Activated CD4-positive, alpha-beta T cell treated with anti-CD3 and anti-CD28 coated beads, Interleukin-2, Interleukin-6, amounts not matched to agents 100 ng/mL and 50 ng/mL, durations not matched to agents 16 hours and 8 hours (primary cell): ENCODE data around the gene ABI1.
"Not testable (repeated sequence)": the region's sequence is repeated elsewhere in the genome, so short reads cannot be mapped to it uniquely, and the experiment has no call there.

Source experiments
- DNase-seq: peaks from one replicate; pipeline ENCODE4 v3.0.0-alpha.2; 2020

Gene ABI1

GRCh38 chr10:26804418-26805393 lies 56.1 kb downstream of the ABI1 start:
- DNase-seq: no peak

DNA sequence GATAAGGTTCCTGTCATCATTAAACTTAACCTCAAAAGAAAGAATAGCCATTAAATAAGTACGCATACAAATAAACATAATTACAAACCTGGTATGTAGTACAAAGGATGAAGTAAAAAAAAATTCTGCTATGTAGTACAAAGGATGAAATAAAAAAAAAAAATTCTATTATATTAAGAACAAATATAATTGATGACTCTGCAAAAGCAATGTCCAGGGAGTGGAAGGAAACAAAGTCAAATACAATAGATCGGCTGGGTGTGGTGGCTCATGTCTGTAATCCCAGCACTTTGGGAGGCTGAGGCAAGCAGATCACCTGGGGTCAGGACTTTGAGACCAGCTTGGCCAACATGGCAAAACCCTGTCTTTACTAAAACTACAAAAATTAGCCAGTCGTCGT lies 56.9 kb downstream of the ABI1 start:
- no peak for DNase-seq

DNA sequence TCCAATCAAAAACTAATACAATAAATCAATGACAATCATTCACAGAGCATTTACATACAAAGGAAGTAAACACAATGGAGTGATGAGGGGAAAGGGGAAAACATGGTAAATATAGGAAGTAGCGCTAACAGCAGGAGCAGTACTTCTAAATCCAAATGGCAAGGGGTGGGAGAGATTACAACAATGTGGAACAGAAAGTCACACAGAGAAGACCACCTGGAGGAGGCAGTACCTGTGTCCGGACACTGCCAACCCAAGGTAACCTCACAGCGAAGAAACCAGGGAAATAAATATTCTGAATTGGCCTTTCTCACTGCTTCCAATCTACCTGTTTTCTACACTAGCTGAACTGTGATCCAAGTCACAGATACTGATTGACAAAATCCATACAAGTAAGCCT lies 58.2 kb downstream of the ABI1 start:
- no peak for DNase-seq

DNA sequence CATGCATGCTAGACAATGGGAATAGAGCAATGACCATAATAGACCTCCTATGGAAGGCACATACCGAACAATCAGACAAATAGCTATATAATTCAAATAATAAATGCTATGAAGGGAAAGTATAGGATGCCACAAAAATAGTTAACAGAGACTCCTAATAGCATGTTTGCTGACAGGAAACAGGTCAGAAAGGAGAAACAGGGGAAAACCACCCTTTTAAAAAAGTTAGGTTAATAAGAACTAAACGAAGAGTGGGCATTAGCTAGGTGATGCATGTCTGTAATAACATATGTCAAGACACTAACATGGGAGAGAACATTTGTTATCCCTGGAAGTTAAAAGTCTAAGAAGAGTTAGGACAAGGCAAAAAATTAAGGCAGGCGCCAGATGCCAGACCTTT lies 58.9 kb downstream of the ABI1 start:
- no peak for DNase-seq

- no peak for DNase-seq
Measured at GRCh38 chr10:26801274-26801673, 59.5 kb downstream of the ABI1 start.

GRCh38 chr10:26800468-26800867 lies 60.3 kb downstream of the ABI1 start:
- no peak for DNase-seq

- no peak for DNase-seq
Measured at GRCh38 chr10:26799342-26799741, 61.4 kb downstream of the ABI1 start.

- DNase-seq: no peak
Measured at GRCh38 chr10:26798298-26798697, 62.5 kb downstream of the ABI1 start.

DNA sequence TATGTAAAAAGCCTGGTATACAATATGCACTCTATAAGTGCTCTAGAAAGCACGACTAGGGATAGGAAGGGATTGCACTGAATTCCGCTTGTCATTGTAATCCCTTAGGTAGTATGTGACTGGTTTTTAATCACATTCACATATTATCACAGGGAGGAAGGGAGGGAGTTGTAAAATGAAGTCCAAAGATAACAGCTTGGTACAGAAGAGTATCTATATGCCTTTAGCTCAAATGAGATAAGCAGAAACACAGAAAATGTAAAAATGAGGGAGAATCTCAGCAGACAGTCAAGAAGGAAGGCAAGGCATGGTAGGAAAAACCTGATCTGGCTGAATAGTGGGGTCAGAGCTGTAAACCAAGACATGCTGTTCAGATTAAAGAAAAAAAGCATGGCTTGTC lies 63.4 kb downstream of the ABI1 start:
- DNase-seq: no peak

DNA sequence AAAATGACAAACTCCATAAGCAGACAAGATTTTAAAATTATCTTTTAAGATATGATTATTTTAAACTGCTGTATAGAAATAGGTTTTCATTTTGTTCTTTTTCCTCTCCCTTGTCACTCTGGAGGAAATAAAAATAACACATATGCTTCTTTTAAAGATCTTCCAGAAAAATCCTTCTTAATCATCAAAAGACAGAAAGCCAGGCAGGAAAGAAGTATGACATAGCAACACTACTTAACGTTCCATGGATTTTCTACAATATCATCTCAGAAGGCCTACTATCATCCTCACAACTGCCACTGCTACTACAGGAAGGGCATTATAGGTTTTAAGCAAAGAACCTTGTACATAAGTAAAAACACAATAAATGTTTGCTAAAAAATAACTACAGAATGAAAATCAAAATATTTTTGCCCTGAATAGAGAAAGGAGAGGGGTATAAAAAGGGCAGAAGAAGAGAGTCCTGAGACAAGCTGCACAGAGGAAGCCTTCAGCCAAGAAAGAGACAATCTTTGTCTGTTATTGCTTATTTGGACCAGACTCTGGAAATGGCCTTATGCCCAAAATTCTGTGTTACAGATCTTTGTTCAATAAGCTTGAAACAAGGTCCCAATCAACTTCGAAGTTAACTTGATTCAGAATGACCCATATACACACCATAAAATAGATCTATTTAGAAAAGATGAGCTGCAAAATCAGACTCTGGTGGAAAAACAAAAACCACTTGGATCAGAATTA lies 67.8 kb downstream of the ABI1 start:
- DNase-seq: no peak

DNA sequence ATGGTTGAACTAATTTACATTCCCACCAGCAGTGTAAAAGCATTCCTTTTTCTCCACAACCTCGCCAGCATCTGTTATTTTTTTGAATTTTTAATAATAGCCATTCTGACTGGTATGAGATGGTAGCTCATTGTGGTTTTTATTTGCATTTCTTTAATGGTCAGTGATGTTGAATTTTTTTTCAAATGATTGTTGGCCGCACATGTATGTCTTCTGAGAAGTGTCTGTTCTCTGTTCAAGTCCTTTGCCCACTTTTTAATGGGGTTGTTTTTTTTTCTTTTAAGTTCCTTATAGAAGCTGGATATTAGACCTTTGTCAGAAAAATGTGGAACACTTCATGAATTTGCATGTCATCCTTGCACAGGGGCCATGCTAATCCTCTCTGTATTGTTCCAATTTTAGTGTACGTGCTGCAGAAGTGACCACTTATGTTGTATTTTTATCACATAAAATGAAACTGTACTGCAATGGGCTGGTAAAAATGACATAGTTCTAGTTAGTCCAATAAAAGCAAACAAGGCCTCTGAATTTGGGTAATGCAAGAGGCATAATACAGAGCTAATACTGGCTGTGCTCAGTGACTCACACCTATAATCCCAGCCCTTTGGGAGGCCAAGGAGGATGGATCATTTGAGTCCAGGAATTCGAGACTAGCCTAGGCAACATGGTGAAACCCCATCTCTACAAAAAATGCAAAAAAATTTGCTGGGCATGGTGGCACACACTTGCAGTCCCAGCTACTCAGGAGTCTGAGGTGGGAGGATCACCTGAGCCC lies 70.3 kb downstream of the ABI1 start:
- no peak for DNase-seq

DNA sequence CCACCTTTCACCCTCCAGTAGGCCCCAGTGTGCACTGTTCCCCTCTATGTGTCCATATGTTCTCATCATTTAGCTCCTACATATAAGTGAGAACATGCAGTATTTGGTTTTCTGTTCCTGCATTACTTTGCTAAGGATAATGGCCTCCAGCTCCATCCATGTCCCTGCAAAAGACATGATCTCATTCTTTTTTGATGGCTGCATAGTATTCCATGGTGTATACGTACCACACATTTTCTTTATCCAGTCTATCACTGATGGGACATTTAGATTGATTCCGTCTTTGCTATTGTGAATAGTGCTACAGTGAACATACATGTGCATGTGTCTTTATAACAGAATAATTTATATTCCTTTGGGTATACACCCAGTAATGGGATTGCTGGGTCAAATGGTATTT lies 71.0 kb downstream of the ABI1 start:
- DNase-seq: not testable (repeated sequence)

DNA sequence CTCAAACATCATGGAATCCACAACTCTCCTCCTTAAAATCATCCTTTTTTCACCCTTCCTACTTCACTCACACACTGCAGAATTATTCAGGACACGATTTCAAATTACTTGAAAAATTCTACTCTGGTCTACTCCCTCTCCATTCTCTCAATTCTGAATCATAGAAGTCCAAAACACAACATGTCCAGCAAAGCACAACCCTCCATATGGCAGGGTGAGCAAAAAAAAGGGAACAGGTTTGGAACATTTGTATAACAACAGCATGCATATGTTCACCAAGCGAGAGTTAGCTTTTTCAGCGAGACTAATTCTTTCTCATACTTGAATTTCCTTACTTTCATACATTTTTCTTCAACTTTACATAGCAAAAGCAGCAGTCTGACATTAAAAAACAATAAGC lies 73.4 kb downstream of the ABI1 start:
- no peak for DNase-seq

DNA sequence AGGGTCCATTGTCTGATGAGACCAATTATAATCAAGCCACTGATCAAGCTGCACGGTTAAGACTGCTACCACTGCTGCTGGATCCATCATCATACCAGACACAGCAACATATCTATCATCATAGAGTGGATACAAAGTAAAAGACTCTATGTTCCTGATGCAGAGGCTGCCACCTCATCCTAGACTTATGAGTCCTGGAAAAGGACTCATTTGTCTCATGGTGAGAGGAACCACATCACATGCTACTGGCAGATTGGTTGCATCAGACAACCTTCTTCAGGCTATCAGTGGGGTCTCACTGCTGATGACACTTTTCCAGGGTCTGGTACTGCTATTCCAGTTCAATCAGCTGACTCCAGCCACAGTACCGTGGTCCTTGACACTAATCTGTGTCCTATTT lies 79.0 kb downstream of the ABI1 start:
- DNase-seq: peak; percentile 22

- peak; percentile 35 for DNase-seq
Measured at GRCh38 chr10:26780793-26781601, 79.8 kb downstream of the ABI1 start.

DNA sequence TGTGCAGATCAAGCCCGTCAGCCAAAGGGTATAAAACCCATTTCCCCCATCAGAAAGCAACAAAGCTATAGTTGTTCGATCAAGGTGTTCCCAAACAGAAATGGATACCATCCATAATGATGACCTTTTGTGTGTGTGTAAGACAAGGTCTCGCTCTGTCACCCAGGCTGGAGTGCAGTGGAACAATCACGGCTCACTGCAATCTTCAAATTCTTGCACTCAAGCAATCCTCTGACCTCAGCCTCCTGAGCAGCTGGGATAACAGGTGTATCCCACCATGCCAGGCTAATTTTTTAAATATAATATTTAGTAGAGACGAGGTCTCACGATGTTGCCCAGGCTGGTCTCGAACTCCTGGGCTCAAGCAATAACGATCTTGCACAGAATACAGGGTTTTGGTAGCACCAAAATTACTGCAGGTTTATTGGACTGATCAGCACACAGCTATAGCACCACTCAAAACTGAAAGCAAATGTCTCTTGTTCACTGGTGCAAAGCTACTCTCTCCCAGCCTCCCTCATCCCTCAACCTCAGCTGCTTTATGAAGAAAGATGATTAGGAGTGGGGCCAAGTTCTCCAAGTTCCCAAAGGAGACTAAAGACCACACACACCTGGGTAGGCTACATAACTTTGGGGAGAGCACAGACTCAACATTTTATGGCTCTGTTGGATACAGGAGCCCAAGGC lies 80.5 kb downstream of the ABI1 start:
- DNase-seq: no peak

DNA sequence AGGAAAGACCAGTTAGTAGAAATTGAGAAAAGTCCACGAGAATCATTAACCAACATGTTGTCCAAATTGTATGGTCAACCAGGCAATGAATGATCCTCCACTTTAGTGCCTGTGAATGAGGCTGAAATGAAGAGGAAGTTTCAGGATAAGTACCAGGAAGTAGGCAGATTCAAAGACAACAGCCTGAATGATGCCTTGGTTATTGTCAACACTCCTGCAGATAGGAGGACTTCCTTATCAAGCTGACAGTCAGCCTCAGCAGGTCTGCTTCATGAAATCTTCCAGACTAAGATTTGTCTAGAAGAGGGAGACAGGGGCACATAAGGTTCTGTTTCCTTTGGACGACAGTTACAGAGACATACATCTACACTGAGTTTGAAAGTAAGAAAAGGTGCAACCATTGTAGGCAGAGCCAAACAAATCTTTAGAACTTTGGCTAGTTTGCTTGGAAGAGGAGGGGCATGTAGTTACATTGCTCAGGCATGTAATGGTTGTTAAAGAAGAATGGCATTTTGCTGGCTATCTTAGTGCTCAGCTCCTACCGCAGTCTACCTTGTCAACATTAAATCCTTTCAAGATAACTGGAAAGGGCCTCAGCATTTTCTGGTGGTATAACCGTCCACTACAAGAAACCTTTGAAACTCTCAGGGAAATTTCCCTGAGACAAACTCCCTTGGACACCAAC lies 81.4 kb downstream of the ABI1 start:
- no peak for DNase-seq

DNA sequence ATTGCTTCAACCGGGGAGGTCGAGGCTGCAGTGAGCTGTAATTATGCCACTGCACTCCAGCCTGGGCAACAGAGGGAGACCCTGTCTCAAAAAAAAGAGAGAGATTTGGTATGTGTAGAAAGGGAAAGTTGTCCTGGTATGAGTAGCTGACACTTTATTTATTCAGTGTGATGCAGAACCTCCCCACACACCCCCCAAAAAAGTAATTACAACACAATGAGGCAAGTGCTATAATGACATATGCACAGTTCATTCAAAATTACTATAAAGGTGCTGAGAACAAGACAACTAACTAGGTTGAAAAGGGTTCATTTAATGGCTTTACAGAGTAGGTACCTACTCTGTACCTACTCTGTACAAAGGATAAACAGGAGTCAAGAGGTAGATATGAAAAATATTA lies 83.1 kb downstream of the ABI1 start:
- DNase-seq: no peak

DNA sequence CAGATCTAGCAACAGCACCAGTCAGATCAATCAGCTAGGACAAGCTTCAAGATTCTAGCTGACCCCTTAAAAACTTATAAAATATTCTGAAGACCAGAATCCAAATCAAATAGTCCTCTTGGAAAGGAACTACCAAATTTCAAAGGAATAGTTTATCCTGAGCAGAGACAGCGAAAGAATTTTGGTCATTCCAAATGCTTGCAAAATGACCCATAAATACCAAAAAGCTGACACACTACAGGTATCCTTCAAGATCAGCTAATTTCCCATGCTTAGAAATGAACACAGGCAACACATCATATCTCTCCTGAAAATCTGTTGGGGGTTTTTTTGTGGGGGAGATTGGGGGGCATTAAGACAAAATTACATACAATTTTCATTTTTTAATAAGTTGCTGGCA lies 84.5 kb downstream of the ABI1 start:
- DNase-seq: no peak

DNA sequence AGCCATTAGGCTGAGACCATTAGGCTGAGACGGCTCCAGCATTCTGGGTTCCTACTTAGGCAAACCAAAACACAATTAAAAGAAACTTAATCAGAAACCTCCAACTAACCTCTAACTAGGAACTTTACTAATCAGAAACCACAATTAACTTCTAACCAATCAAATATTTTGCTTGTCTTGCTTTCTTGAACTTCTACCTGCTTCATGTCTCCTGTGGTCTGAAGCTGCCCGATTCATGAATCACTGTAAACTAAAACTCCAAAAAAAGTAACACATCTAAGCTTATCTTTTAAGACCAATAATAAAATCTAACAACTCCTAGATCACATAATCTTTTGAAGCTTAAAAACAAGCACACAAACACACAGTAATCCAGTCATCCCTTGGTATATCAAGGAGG lies 87.1 kb downstream of the ABI1 start:
- no peak for DNase-seq

DNA sequence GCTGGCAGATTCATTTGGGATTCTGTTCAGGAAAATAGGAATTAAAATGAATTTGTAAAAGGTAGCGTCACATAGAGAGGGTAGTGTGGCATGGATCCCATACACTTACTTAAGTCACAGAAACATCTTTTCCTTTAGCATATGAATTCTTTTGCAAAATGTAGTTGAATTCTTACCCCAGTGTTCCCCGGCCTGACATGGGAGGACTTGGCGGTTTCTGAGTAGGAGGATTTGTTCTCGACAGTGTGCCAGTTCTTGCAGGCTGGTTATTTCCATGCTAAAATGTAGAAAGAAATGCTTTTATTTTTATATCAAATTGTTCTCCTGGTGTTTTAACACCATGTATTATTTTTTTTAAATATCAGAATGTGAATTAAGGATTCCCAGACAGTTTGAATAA lies 90.7 kb downstream of the ABI1 start:
- no peak for DNase-seq
